Activated CD8-positive, alpha-beta memory T cell treated with anti-CD3 and anti-CD28 coated beads, Interleukin-2, amount 50 U/mL, for 24 hours (primary cell): ENCODE data around the gene ANKRD11.
"Not testable (repeated sequence)": the region's sequence is repeated elsewhere in the genome, so short reads cannot be mapped to it uniquely, and the experiment has no call there.

Experiments
- DNase-seq: peaks from one replicate; pipeline ENCODE4 v3.0.0-alpha.2; 2020; ENCODE audit errors: extremely low read depth

Gene ANKRD11

GRCh38 chr16:89406277-89406888, 84.0 kb downstream of the ANKRD11 start:
- no peak for DNase-seq

GRCh38 chr16:89404561-89404960, 85.8 kb downstream of the ANKRD11 start:
- no peak for DNase-seq

GRCh38 chr16:89402962-89403361, 87.4 kb downstream of the ANKRD11 start:
- no peak for DNase-seq

GRCh38 chr16:89401641-89402445, 88.5 kb downstream of the ANKRD11 start:
- no peak for DNase-seq

GRCh38 chr16:89401205-89401604, 89.2 kb downstream of the ANKRD11 start:
- DNase-seq, result no peak

GRCh38 chr16:89400740-89401139, 89.6 kb downstream of the ANKRD11 start:
- DNase-seq, result no peak

GRCh38 chr16:89398924-89399323, 91.4 kb downstream of the ANKRD11 start:
- no peak for DNase-seq

GRCh38 chr16:89397331-89397861, 93.0 kb downstream of the ANKRD11 start:
- no peak for DNase-seq

GRCh38 chr16:89396156-89396555, 94.2 kb downstream of the ANKRD11 start:
- DNase-seq, result no peak

- no peak for DNase-seq
Measured at GRCh38 chr16:89395150-89396142, 94.9 kb downstream of the ANKRD11 start.

GRCh38 chr16:89393738-89394406, 96.5 kb downstream of the ANKRD11 start:
- DNase-seq, result no peak

- no peak for DNase-seq
Measured at GRCh38 chr16:89392881-89393737, 97.3 kb downstream of the ANKRD11 start.

GRCh38 chr16:89390224-89390583, 100.2 kb downstream of the ANKRD11 start:
- DNase-seq, result not testable (repeated sequence)

- DNase-seq, result not testable (repeated sequence)
Measured at GRCh38 chr16:89389504-89390223, 100.7 kb downstream of the ANKRD11 start.

- DNase-seq, result no peak
Measured at GRCh38 chr16:89388536-89388935, 101.8 kb downstream of the ANKRD11 start.

GRCh38 chr16:89386306-89387185, 103.8 kb downstream of the ANKRD11 start:
- DNase-seq, result no peak

GRCh38 chr16:89385712-89386111, 104.6 kb downstream of the ANKRD11 start:
- DNase-seq, result no peak

GRCh38 chr16:89384282-89384681, 106.1 kb downstream of the ANKRD11 start:
- no peak for DNase-seq
